Common myeloid progenitor, CD34-positive (primary cell): ENCODE results near the gene TMEM209.

Experiments
- CTCF ChIA-PET: fragments of 350-600 bp; sonication (Branson Sonifier 250); formaldehyde crosslinking; loops from one replicate; lab custom pipeline; 2021; ENCODE audit warnings: antibody characterized with exemption; lab: Charles Lee
- POLR2A ChIA-PET: fragments of 350-600 bp; sonication (Branson Sonifier 250); formaldehyde crosslinking; loops from one replicate; lab custom pipeline; 2021; ENCODE audit warnings: antibody characterized with exemption; lab: Charles Lee
- DNase-seq, 3 donors: peaks; one replicate each; pipeline versions ENCODE4 v3.0.0 to v3.0.0-alpha.2; 2013
- H3K27ac ChIP-seq, 2 experiments: 1 replicate in 1 of 2; 2 replicates in 1 of 2; pipeline ENCODE4 v1.7.0; 2013; ENCODE audit warnings: inconsistent platforms in 2 of 2, low read length in 2 of 2, mild to moderate bottlenecking in 2 of 2, low read depth in 1 of 2, moderate library complexity in 1 of 2; ENCODE audit not compliant: severe bottlenecking in 2 of 2, insufficient read depth in 1 of 2, poor library complexity in 1 of 2
- H3K27me3 ChIP-seq, 5 experiments: replicated peaks in 2 of 5; 1 replicate in 3 of 5; 2 replicates in 2 of 5; pipeline versions ENCODE4 v1.6.1 to v1.7.0; 2013; ENCODE audit warnings: low read length in 4 of 5, mild to moderate bottlenecking in 2 of 5, moderate library complexity in 2 of 5, inconsistent platforms in 1 of 5; ENCODE audit not compliant: insufficient read depth in 5 of 5, control insufficient read depth in 4 of 5
- H3K36me3 ChIP-seq, 4 experiments: 1 replicate in 2 of 4; 2 replicates in 2 of 4; pipeline versions ENCODE4 v1.6.1 to v1.7.0; 2013; ENCODE audit warnings: low read length in 3 of 4, control low read depth in 1 of 4, mild to moderate bottlenecking in 1 of 4; ENCODE audit not compliant: control insufficient read depth in 4 of 4, insufficient read depth in 4 of 4
- H3K4me1 ChIP-seq, 4 experiments: 1 replicate in 3 of 4; 2 replicates in 1 of 4; pipeline versions ENCODE4 v1.6.1 to v1.7.1; 2013; ENCODE audit warnings: low read length in 3 of 4, mild to moderate bottlenecking in 3 of 4, control low read depth in 1 of 4, inconsistent platforms in 1 of 4, moderate library complexity in 1 of 4; ENCODE audit not compliant: control insufficient read depth in 4 of 4, insufficient read depth in 4 of 4; ENCODE audit errors: control extremely low read depth in 1 of 4
- H3K4me3 ChIP-seq, 7 experiments: 1 replicate in 4 of 7; 2 replicates in 3 of 7; pipeline versions ENCODE4 v1.5.1 to v1.7.0; 2013; ENCODE audit warnings: mild to moderate bottlenecking in 7 of 7, low read length in 6 of 7, moderate library complexity in 6 of 7, inconsistent platforms in 2 of 7, low read depth in 2 of 7, control low read depth in 1 of 7; ENCODE audit not compliant: insufficient read depth in 4 of 7, control insufficient read depth in 1 of 7; ENCODE audit errors: extremely low read depth in 1 of 7
- H3K9me3 ChIP-seq, 5 experiments: 1 replicate in 4 of 5; 2 replicates in 1 of 5; pipeline versions ENCODE4 v1.6.1 to v1.7.1; 2013; ENCODE audit warnings: low read length in 4 of 5, mild to moderate bottlenecking in 2 of 5, inconsistent platforms in 1 of 5, low read depth in 1 of 5, moderate library complexity in 1 of 5; ENCODE audit not compliant: control insufficient read depth in 4 of 5, insufficient read depth in 2 of 5; ENCODE audit errors: control extremely low read depth in 1 of 5
- WGBS: methylation state at CpG from one replicate; pipeline ENCODE4 v1.1.5; 2013; ENCODE audit not compliant: insufficient coverage; 5-methylcytosine and 5-hydroxymethylcytosine counted together

Gene TMEM209

GRCh38 chr7:130208516-130208915, 3.3 kb upstream of the TMEM209 start:
- Histone ChIP-seq H3K4me1 (peaks cover 0 to 16% (median 3%) of the 10 kb centered on the region in 4 experiments), H3K36me3 (peaks cover 0 to under 1% (median under 1%) of the 10 kb centered on the region in 4 experiments), H3K27me3 (no peaks in the 10 kb centered on the region), H3K27ac (no peak overlapping the region), H3K4me3 (no peak overlapping the region), H3K9me3 (no peaks in the 10 kb centered on the region)
- 100% methylated on average over 1 of the region's 2 CpGs for WGBS
- POLR2A ChIA-PET = interaction anchor here (0.6 kb wide), 1 partner anchor 1393 kb away, joined by 3 read pairs; no protein-coding TSS in a partner anchor
- CTCF ChIA-PET = interaction anchor here (1.1 kb wide), 1 partner anchor 275 kb away, joined by 3 read pairs; no protein-coding TSS in a partner anchor
- DNase-seq = no peak

GRCh38 chr7:130207642-130208041, 2.4 kb upstream of the TMEM209 start, which contains the start of gene SSMEM1:
Gene SSMEM1 (plus strand): TSS chr7:130207860. CDS start chr7:130207911, 51 bp downstream.
- POLR2A ChIA-PET = no interaction called here
- CTCF ChIA-PET = no interaction called here
- peaks cover 0 to 16% (median 3%) of the 10 kb centered on the region in 4 experiments for H3K4me1 ChIP-seq
- H3K4me3 ChIP-seq = no peak within 1 kb of the TSS
- no peak for DNase-seq
- H3K36me3 ChIP-seq = peaks cover 1 to 7% (median 3%) of the 10 kb centered on the region in 4 experiments
- no peak within 1 kb of the TSS for H3K27ac ChIP-seq
- no peaks in the 10 kb centered on the region for H3K27me3 ChIP-seq
- no peaks in the 10 kb centered on the region for H3K9me3 ChIP-seq

- CTCF ChIA-PET = no interaction called here
- Histone ChIP-seq H3K4me3 (no peak overlapping the region), H3K36me3 (peaks cover 3 to 13% (median 7%) of the 10 kb centered on the region in 4 experiments), H3K9me3 (no peaks in the 10 kb centered on the region), H3K27ac (no peak overlapping the region), H3K27me3 (no peaks in the 10 kb centered on the region), H3K4me1 (peaks cover 0 to 16% (median 3%) of the 10 kb centered on the region in 4 experiments)
- POLR2A ChIA-PET = interaction anchor here (0.7 kb wide), 1 partner anchor 279 kb away, joined by 4 read pairs; no protein-coding TSS in a partner anchor
- 100% methylated on average over 1 of the region's 5 CpGs for WGBS
- DNase-seq = peak; percentile 5 to 36 (median 35)
These were observed 1.8 kb upstream of the TMEM209 start for GRCh38 chr7:130207033-130207432.

GRCh38 chr7:130201796-130202195, 3.4 kb downstream of the TMEM209 start:
- CTCF ChIA-PET = interaction anchor here (0.6 kb wide), 1 partner anchor 73 kb away, joined by 3 read pairs; no protein-coding TSS in a partner anchor
- H3K4me1 ChIP-seq = peaks cover 0 to 16% (median 3%) of the 10 kb centered on the region in 4 experiments
- no peak overlapping the region for H3K4me3 ChIP-seq
- no peak overlapping the region for H3K27ac ChIP-seq
- no peaks in the 10 kb centered on the region for H3K9me3 ChIP-seq
- no peak for DNase-seq
- POLR2A ChIA-PET = no interaction called here
- 74% methylated on average over 4 of the region's 7 CpGs for WGBS
- no peaks in the 10 kb centered on the region for H3K27me3 ChIP-seq
- peaks cover 8 to 40% (median 27%) of the 10 kb centered on the region in 4 experiments for H3K36me3 ChIP-seq

- CTCF ChIA-PET = no interaction called here
- H3K27ac ChIP-seq = no peak overlapping the region
These were observed 8.1 kb downstream of the TMEM209 start for GRCh38 chr7:130197094-130197493.

GRCh38 chr7:130196476-130196875, 8.7 kb downstream of the TMEM209 start:
- WGBS = 100% methylated on average over 1 of the region's 2 CpGs
- DNase-seq = no peak
- Histone ChIP-seq H3K27ac (no peak overlapping the region), H3K4me3 (no peak overlapping the region), H3K4me1 (no peaks in the 10 kb centered on the region), H3K27me3 (no peaks in the 10 kb centered on the region), H3K36me3 (peaks cover 16 to 48% (median 34%) of the 10 kb centered on the region in 4 experiments), H3K9me3 (no peaks in the 10 kb centered on the region)
- CTCF ChIA-PET = no interaction called here
- POLR2A ChIA-PET = no interaction called here

More at GRCh38 chr7:130197094-130197493, 8.1 kb downstream of the TMEM209 start:
- no peaks in the 10 kb centered on the region for H3K9me3 ChIP-seq
- no peaks in the 10 kb centered on the region for H3K27me3 ChIP-seq
- peaks cover 15 to 48% (median 32%) of the 10 kb centered on the region in 4 experiments for H3K36me3 ChIP-seq
- no peaks in the 10 kb centered on the region for H3K4me1 ChIP-seq
- DNase-seq = no peak
- WGBS = no CpG with 5 or more reads among the region's 2 CpGs
- H3K4me3 ChIP-seq = no peak overlapping the region
- POLR2A ChIA-PET = interaction anchor here (0.6 kb wide), 1 partner anchor 10 kb away, joined by 4 read pairs; no protein-coding TSS in a partner anchor

- peaks cover 18 to 43% (median 32%) of the 10 kb centered on the region in 4 experiments for H3K36me3 ChIP-seq
- ChIA-PET POLR2A (interaction anchor here (0.8 kb wide), 1 partner anchor 10 kb away, joined by 3 read pairs; the partner anchor contains the start of gene TMEM209), CTCF (no interaction called here)
- no peaks in the 10 kb centered on the region for H3K9me3 ChIP-seq
- no peak overlapping the region for H3K4me3 ChIP-seq
- no peaks in the 10 kb centered on the region for H3K4me1 ChIP-seq
- no peaks in the 10 kb centered on the region for H3K27me3 ChIP-seq
- no peak for DNase-seq
- H3K27ac ChIP-seq = no peak overlapping the region
- WGBS = no CpG with 5 or more reads among the region's 2 CpGs
These were observed 9.8 kb downstream of the TMEM209 start for GRCh38 chr7:130195396-130195795.
